GM12892 (cell line): ENCODE measurements around the gene RHEX.

Source experiments
- POLR2AphosphoS5 ChIP-seq: IDR thresholded peaks from 2 replicates; pipeline ENCODE4 v1.6.1; 2011; ENCODE audit warnings: low read depth, low read length, control low read depth
- TAF1 ChIP-seq: IDR thresholded peaks from 2 replicates; pipeline ENCODE4 v1.6.1; 2011; ENCODE audit warnings: low read depth, mild to moderate bottlenecking, control low read depth, low read length, borderline replicate concordance

DNA sequence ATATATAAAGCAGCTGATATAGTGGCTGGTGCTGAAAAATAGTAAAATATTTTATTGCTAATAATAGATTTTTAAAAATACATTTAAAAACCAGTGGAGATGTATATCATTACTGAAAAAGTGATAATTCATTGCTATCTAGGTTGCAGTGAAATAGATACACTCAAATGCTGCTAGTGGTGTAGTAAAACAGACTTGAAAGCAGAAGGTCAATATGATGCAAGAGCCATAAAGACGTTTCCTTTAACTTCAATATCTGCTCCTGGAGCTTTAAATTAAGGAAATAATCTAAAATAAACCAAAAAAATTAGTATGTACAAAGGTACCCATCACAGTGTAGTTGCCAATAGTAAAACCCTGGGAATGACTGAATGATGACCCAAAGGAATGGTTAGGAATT, 26.2 kb downstream of the RHEX start:
- no peak for TF ChIP-seq TAF1
- no peak for TF ChIP-seq POLR2AphosphoS5
